Lower lobe of right lung (tissue), 2 donors: ENCODE results near the gene RALGPS1. TPM values are rescaled to one million over a fixed set of nuclear protein-coding genes. Genes with fewer than 3 reads are reported as not detected.
A peak's percentile ranks its signal among the peaks of the same experiment; 100 is the strongest.

ENCODE experiments used
- ATAC-seq, 2 donors: fragments of 200-7000 bp; cut with Tn5 transposase; one replicate each; pipeline ENCODE4 v1.9.1; 2020 to 2022; ENCODE audit warnings: mild to moderate bottlenecking in 2 of 2, moderate library complexity in 2 of 2
- DNase-seq: peaks from one replicate; pipeline ENCODE4 v3.0.0-alpha.2; 2020
- H3K27ac ChIP-seq: fragments of 200-600 bp; one replicate; pipeline ENCODE4 v1.8.0; 2022
- H3K27me3 ChIP-seq: fragments of 200-600 bp; one replicate; pipeline ENCODE4 v1.8.0; 2022; ENCODE audit warnings: low read depth
- H3K36me3 ChIP-seq: fragments of 200-600 bp; one replicate; pipeline ENCODE4 v1.8.0; 2022; ENCODE audit warnings: mild to moderate bottlenecking
- H3K4me1 ChIP-seq: fragments of 200-600 bp; one replicate; pipeline ENCODE4 v1.8.0; 2022
- H3K4me3 ChIP-seq: fragments of 200-600 bp; one replicate; pipeline ENCODE4 v1.8.0; 2022; ENCODE audit warnings: mild to moderate bottlenecking
- H3K9me3 ChIP-seq: fragments of 200-600 bp; one replicate; pipeline ENCODE4 v1.8.0; 2022
- intact Hi-C: fragments of 100-400 bp; cut with DNase I; formaldehyde crosslinking; loops from one replicate; pipeline ENCODE4 v1.11.0; 2022
- total RNA-seq: library from RNA; stranded (reverse); fragmentation: NEBNext Ultra II Directional; extraction: Animal tissue kit (Norgen Biotek cat#: 25700); gene quantifications from one replicate; pipeline ENCODE4 v1.2.1, GENCODE V29; 2021
- TF ChIP-seq, protein P1 (sequence below): fragments of 200-600 bp; IDR thresholded peaks from one replicate; pipeline ENCODE4 v1.8.0; 2022; ENCODE audit warnings: antibody characterized with exemption, mild to moderate bottlenecking
- donor health status: DM: no; HTN: yes; CAD: no; lungs with severe emphysema.

RALGPS1 gene
- total RNA-seq, 1 donor from 2014 or later: 17.6 TPM

DNA sequence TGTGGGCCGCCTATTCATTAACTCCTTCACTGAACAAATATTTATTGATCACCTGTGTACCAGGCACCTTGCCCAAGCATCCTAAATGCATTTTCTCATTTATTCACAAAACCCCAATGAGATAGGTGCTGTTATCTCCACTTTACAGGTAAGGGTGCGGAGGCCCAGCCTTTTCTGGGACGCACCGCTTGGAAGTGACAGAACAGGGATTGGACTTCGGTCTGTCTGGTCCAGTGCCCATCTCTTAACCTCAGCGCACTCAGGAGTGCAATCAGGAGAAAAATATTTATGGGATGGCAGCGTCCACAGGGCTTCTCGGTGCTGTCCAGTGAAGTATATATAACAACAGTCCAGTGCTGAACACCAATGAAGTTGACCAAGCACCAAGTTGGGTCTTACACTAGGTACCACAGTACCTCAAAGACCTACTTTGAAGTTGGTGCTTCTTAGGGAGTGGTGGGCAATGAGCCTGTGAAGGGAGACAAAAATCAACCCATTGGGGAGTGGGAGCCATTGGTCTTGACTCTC, 331.1 kb downstream of the RALGPS1 start:
- Histone ChIP-seq H3K9me3 (no peaks in the 10 kb centered on the region), H3K36me3 (no peaks in the 10 kb centered on the region), H3K27me3 (no peaks in the 10 kb centered on the region), H3K4me1 (peaks cover 4% of the 10 kb centered on the region), H3K27ac (no peak overlapping the region), H3K4me3 (peak overlapping the region; percentile 61)
- no peak for ATAC-seq
- no peak for DNase-seq
- intact Hi-C loops: no loop called here
- TF ChIP-seq, protein P1, sequence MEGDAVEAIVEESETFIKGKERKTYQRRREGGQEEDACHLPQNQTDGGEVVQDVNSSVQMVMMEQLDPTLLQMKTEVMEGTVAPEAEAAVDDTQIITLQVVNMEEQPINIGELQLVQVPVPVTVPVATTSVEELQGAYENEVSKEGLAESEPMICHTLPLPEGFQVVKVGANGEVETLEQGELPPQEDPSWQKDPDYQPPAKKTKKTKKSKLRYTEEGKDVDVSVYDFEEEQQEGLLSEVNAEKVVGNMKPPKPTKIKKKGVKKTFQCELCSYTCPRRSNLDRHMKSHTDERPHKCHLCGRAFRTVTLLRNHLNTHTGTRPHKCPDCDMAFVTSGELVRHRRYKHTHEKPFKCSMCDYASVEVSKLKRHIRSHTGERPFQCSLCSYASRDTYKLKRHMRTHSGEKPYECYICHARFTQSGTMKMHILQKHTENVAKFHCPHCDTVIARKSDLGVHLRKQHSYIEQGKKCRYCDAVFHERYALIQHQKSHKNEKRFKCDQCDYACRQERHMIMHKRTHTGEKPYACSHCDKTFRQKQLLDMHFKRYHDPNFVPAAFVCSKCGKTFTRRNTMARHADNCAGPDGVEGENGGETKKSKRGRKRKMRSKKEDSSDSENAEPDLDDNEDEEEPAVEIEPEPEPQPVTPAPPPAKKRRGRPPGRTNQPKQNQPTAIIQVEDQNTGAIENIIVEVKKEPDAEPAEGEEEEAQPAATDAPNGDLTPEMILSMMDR: no peak

DNA sequence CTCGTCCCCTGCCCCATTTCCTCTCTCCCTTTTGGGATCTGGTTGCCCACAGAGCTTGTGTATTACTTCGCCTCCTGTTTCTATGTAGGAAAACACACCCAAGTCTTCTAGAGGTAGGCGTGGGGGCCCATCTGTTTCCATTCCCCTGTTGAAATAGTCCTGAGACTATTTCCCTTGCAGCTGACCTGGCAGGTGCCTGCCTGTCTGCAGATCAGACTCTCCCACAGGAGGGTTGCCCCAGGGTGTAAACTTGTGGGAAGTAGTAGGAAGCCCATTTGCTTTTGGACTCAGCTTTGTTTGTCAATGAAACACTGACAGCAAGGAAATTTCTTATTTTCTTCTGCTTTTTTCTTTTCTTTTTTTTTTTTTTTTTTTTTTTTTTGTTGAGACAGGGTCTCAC, 333.7 kb downstream of the RALGPS1 start:
- TF ChIP-seq, protein P1: no peak
- intact Hi-C loops: no loop called here
- Histone ChIP-seq H3K4me3 (no peak overlapping the region), H3K27me3 (no peaks in the 10 kb centered on the region), H3K9me3 (no peaks in the 10 kb centered on the region), H3K36me3 (no peaks in the 10 kb centered on the region), H3K27ac (no peak overlapping the region), H3K4me1 (peaks cover 4% of the 10 kb centered on the region)
- ATAC-seq (no peak), DNase-seq (no peak)

DNA sequence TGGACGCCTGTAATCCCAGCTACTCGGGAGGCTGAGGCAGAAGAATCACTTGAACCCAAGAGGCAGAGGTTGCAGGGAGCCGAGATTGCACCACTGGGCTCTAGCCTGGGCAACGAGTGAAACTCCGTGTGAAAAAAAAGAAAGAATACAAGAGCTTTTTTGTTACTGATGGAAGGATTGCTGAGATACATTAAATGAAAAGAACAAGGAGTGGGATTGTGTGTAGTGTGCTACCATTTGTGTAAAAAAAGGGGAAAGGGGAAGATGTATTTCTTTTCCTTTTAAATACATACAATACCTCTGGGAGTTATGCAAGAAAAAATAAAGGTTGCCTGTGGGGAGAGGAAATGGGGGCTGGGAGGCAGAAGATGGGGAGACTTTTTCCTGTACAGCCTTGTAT, 335.3 kb downstream of the RALGPS1 start:
- DNase-seq: no peak
- ATAC-seq: no peak
- no peak overlapping the region for H3K4me3 ChIP-seq
- no peaks in the 10 kb centered on the region for H3K9me3 ChIP-seq
- H3K27me3 ChIP-seq: no peaks in the 10 kb centered on the region
- TF ChIP-seq, protein P1: no peak
- H3K27ac ChIP-seq: no peak overlapping the region
- H3K4me1 ChIP-seq: no peaks in the 10 kb centered on the region
- intact Hi-C loops: no loop called here
- no peaks in the 10 kb centered on the region for H3K36me3 ChIP-seq

DNA sequence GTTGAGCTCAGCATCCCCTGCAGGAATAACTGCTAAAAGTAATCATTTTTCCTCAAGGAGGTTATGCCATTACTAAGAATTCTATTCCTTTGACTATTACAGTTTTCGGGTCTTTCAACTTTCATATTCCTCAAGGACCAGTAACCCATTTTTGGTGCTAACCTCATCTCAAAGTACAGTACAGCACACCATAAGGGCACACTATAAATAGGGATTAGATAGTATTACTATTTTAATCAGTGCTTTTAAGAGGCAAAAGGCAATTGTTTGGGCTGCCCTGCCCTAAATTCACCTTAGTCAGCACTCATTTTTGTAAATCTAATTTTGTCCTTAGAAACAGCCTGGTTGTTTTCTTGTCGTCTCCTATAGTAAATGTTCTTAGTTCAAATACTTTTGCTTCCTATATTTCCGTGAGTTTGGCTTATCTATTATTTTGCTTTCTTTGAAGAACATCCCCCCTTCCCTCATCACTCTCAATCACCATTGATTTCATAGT, 336.4 kb downstream of the RALGPS1 start:
- H3K4me3 ChIP-seq: no peak overlapping the region
- DNase-seq: no peak
- H3K27me3 ChIP-seq: no peaks in the 10 kb centered on the region
- intact Hi-C loops: no loop called here
- TF ChIP-seq, protein P1: no peak
- H3K36me3 ChIP-seq: no peaks in the 10 kb centered on the region
- H3K27ac ChIP-seq: no peak overlapping the region
- H3K9me3 ChIP-seq: no peaks in the 10 kb centered on the region
- no peak for ATAC-seq
- H3K4me1 ChIP-seq: no peaks in the 10 kb centered on the region

DNA sequence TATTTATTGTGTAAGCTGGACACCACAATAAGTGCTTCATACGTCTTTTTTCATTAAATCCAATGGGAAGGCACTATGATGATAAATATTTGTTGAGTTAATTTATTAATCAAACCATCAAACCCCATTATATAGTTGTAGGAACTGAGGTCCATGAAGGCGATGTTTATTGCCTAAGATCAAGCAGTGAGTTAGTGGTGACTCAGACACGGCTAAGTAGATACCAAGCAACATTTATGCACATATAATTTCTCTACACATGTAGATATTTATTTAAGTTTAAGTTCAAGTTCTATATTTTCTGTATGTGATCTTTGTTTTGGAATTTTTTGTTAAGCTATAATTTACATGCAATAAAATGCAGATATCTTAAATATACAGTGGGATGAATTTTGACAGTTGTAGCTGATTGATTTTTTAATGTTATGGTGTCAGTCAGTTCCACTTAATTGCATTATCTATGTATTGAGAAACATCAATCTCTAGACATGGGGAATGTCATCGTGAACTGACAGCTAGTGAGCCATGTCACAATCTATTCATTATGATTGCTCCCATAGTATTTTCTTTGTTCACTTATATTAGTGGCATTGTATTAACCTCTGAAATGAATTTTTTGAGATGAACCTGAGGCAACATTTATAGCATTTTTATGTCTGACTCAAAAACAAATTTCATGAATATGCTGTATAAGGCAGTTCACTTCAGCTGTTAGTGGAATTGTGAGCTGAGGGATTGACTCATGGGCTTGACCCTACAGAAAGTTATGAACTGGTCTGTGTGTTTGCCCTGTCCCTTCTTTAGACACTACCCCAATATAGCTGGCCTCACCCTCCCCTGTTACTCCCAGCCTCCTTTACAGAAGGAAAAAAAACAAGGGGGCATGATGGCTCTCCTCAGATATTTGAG, 338.1 kb downstream of the RALGPS1 start:
- TF ChIP-seq, protein P1: no peak
- Histone ChIP-seq H3K9me3 (no peaks in the 10 kb centered on the region), H3K36me3 (no peaks in the 10 kb centered on the region), H3K4me3 (no peak overlapping the region), H3K27me3 (no peaks in the 10 kb centered on the region), H3K27ac (no peak overlapping the region), H3K4me1 (no peaks in the 10 kb centered on the region)
- no peak for DNase-seq
- ATAC-seq: no peak
- intact Hi-C loops: no loop called here
